Activated CD8-positive, alpha-beta T cell treated with anti-CD3 and anti-CD28 coated beads for 36 hours (primary cell): Measurements from ENCODE around the gene LAMC1. TPM values are rescaled to one million over a fixed set of nuclear protein-coding genes. Genes with fewer than 3 reads are reported as not detected.

Experiments
- ATAC-seq: fragments of 200-7000 bp; cut with Tn5 transposase; one replicate; pipeline ENCODE4 v1.10.0; 2021; ENCODE audit warnings: mild to moderate bottlenecking, moderate library complexity
- CTCF ChIA-PET: fragments of 350-600 bp; sonication (Branson Sonifier 250); formaldehyde crosslinking; loops from one replicate; lab custom pipeline; 2021; ENCODE audit warnings: antibody characterized with exemption; lab: Charles Lee
- POLR2A ChIA-PET: fragments of 350-600 bp; sonication (Branson Sonifier 250); formaldehyde crosslinking; loops from one replicate; lab custom pipeline; 2021; ENCODE audit warnings: antibody characterized with exemption; lab: Charles Lee
- DNase-seq: peaks from one replicate; pipeline ENCODE4 v3.0.0-alpha.2; 2020
- H3K27ac Mint-ChIP-seq: one replicate; pipeline ENCODE4 v1.8.0; 2021; ENCODE audit warnings: mild to moderate bottlenecking, mixed read lengths
- H3K27me3 Mint-ChIP-seq: one replicate; pipeline ENCODE4 v1.8.0; 2021; ENCODE audit warnings: mixed read lengths
- H3K36me3 Mint-ChIP-seq: one replicate; pipeline ENCODE4 v1.8.0; 2021; ENCODE audit warnings: low read depth, mixed read lengths
- H3K4me1 Mint-ChIP-seq: one replicate; pipeline ENCODE4 v1.8.0; 2021; ENCODE audit warnings: low read depth, mixed read lengths
- H3K4me3 Mint-ChIP-seq: one replicate; pipeline ENCODE4 v1.8.0; 2021; ENCODE audit warnings: mild to moderate bottlenecking, moderate library complexity, mixed read lengths
- H3K9me3 Mint-ChIP-seq: one replicate; pipeline ENCODE4 v1.8.0; 2021; ENCODE audit warnings: mixed read lengths
- intact Hi-C: fragments of 100-400 bp; cut with micrococcal nuclease; formaldehyde crosslinking; loops from one replicate; pipeline ENCODE4 v1.10.0; 2022
- total RNA-seq, 2 experiments: library from RNA; stranded (reverse); gene quantifications; one replicate each; pipeline ENCODE4 v1.2.3, GENCODE V29; 2021
- TF ChIP-seq, protein P1 (sequence below): fragments of 200-600 bp; IDR thresholded peaks from one replicate; pipeline ENCODE4 v1.8.0; 2022; ENCODE audit warnings: antibody characterized with exemption, mild to moderate bottlenecking

The LAMC1 gene
- total RNA-seq, 2 experiments from 2014 or later: 0.22 to 0.23 TPM

DNA sequence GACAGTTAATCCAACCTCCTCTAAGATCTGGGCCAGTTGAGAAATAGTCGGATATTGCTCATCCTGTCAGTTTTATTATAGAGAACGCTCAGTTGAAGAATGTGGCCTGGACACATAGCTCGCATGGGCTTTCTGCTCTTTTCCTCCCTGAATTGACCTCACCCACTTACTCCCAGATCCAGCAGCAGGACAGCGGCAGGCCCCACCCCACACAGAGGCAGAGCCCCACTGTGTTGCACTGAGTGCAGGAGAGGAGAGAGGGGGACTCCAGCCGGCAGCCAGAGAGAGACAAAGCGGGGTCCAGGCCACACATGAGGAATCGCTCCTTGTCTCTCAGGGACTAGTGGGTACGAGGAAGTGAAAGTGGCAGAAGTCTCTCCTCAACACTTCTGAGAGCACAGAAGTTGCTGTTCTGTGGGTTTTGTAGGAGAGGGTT is 78.6 kb downstream of the LAMC1 start:
- no peaks in the 10 kb centered on the region for H3K9me3 Mint-ChIP-seq
- ChIA-PET CTCF (no interaction called here), POLR2A (no interaction called here)
- H3K36me3 Mint-ChIP-seq: no peaks in the 10 kb centered on the region
- H3K27ac Mint-ChIP-seq: no peak overlapping the region
- H3K27me3 Mint-ChIP-seq: peaks cover 4% of the 10 kb centered on the region
- H3K4me1 Mint-ChIP-seq: no peaks in the 10 kb centered on the region
- no peak for DNase-seq
- ATAC-seq: no peak
- intact Hi-C loops: no loop called here
- no peak overlapping the region for H3K4me3 Mint-ChIP-seq
- TF ChIP-seq, protein P1, sequence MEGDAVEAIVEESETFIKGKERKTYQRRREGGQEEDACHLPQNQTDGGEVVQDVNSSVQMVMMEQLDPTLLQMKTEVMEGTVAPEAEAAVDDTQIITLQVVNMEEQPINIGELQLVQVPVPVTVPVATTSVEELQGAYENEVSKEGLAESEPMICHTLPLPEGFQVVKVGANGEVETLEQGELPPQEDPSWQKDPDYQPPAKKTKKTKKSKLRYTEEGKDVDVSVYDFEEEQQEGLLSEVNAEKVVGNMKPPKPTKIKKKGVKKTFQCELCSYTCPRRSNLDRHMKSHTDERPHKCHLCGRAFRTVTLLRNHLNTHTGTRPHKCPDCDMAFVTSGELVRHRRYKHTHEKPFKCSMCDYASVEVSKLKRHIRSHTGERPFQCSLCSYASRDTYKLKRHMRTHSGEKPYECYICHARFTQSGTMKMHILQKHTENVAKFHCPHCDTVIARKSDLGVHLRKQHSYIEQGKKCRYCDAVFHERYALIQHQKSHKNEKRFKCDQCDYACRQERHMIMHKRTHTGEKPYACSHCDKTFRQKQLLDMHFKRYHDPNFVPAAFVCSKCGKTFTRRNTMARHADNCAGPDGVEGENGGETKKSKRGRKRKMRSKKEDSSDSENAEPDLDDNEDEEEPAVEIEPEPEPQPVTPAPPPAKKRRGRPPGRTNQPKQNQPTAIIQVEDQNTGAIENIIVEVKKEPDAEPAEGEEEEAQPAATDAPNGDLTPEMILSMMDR: no peak

DNA sequence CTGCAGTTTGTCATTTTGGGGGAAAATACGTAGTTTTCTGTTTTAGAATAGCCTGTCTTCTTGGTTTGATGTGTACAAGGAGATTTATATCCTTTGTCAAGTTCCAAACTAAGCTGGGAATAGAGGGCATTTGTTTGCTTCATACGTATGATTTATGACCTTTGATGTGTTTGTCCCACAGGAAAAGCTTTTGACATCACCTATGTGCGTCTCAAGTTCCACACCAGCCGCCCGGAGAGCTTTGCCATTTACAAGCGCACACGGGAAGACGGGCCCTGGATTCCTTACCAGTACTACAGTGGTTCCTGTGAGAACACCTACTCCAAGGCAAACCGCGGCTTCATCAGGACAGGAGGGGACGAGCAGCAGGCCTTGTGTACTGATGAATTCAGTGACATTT is 79.9 kb downstream of the LAMC1 start:
- no peak for ATAC-seq
- intact Hi-C loops: no loop called here
- H3K4me1 Mint-ChIP-seq: no peaks in the 10 kb centered on the region
- no peaks in the 10 kb centered on the region for H3K9me3 Mint-ChIP-seq
- no peak overlapping the region for H3K27ac Mint-ChIP-seq
- no peak for DNase-seq
- POLR2A ChIA-PET: no interaction called here
- H3K36me3 Mint-ChIP-seq: no peaks in the 10 kb centered on the region
- TF ChIP-seq, protein P1: no peak
- no peak overlapping the region for H3K4me3 Mint-ChIP-seq
- CTCF ChIA-PET: no interaction called here
- H3K27me3 Mint-ChIP-seq: peaks cover 4% of the 10 kb centered on the region

GRCh38 chr1:183103577-183103976 is 80.4 kb downstream of the LAMC1 start:
- POLR2A ChIA-PET: no interaction called here
- ATAC-seq: no peak
- CTCF ChIA-PET: no interaction called here
- Mint-ChIP-seq H3K27me3 (peaks cover 4% of the 10 kb centered on the region), H3K36me3 (no peaks in the 10 kb centered on the region), H3K4me1 (no peaks in the 10 kb centered on the region), H3K9me3 (no peaks in the 10 kb centered on the region), H3K4me3 (no peak overlapping the region), H3K27ac (no peak overlapping the region)
- TF ChIP-seq, protein P1: no peak
- no peak for DNase-seq
- intact Hi-C loops: no loop called here

- CTCF ChIA-PET: no interaction called here
- TF ChIP-seq, protein P1: no peak
- H3K27ac Mint-ChIP-seq: no peak overlapping the region
- peaks cover 6% of the 10 kb centered on the region for H3K27me3 Mint-ChIP-seq
- H3K36me3 Mint-ChIP-seq: no peaks in the 10 kb centered on the region
- H3K9me3 Mint-ChIP-seq: no peaks in the 10 kb centered on the region
- POLR2A ChIA-PET: no interaction called here
- DNase-seq: no peak
- no peak overlapping the region for H3K4me3 Mint-ChIP-seq
- ATAC-seq: no peak
- intact Hi-C loops: no loop called here
- H3K4me1 Mint-ChIP-seq: no peaks in the 10 kb centered on the region
These were observed 82.2 kb downstream of the LAMC1 start for GRCh38 chr1:183105449-183105848.

DNA sequence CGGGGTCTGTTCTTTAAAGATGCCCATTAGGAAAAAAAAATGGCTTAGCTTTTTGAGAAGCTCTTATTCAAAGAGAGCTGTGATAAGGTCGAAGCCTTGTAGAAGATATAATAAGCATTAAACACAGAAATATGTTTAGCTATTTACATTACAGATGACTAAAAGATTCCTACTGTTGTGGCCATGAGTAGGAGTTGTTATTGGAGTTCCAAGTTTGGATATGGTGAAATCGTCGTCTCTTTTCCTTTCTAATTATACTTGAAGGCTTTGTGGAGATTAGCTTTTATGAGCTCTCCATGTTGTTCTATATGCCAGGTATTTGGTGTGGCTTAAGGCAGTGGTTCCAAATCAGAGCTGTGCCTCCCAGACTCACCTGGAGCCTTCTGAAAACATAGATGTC is 82.9 kb downstream of the LAMC1 start:
- DNase-seq (no peak), ATAC-seq (no peak)
- CTCF ChIA-PET: no interaction called here
- intact Hi-C loops: no loop called here
- Mint-ChIP-seq H3K4me3 (no peak overlapping the region), H3K27me3 (peaks cover 7% of the 10 kb centered on the region), H3K4me1 (no peaks in the 10 kb centered on the region), H3K27ac (no peak overlapping the region), H3K36me3 (no peaks in the 10 kb centered on the region), H3K9me3 (no peaks in the 10 kb centered on the region)
- POLR2A ChIA-PET: no interaction called here
- TF ChIP-seq, protein P1: no peak
